GM12878 (cell line): Measurements from ENCODE around the gene APCDD1L. TPM values are rescaled to one million over a fixed set of nuclear protein-coding genes. Genes with fewer than 3 reads are reported as not detected.

Source experiments
- ATAC-seq: fragments of 200-7000 bp; cut with Tn5 transposase; 3 replicates; pipeline ENCODE4 v1.9.1; 2020; ENCODE audit warnings: mild to moderate bottlenecking, moderate library complexity
- BruUV-seq: library from RNA; stranded (reverse); fragments of 400-500 nt; replicated peaks from 2 replicates; lab custom pipeline; 2021; lab: Mats Ljungman, UMichigan
- CTCF ChIA-PET: fragments of 300-600 bp; sonication (Branson Sonifier 250); formaldehyde crosslinking; extraction: SDS; loops from one replicate; lab custom pipeline; 2021; ENCODE audit warnings: inconsistent platforms; lab: Yijun Ruan, JAX
- POLR2A ChIA-PET: fragments of 350-600 bp; formaldehyde crosslinking; extraction: SDS; loops from one replicate; lab custom pipeline; 2021; ENCODE audit warnings: inconsistent platforms; lab: Charles Lee
- RAD21 ChIA-PET: fragments of 300-600 bp; sonication (Branson Sonifier 250); formaldehyde crosslinking; loops from one replicate; lab custom pipeline; 2023; ENCODE audit warnings: antibody characterized with exemption; ENCODE audit not compliant: unreplicated experiment; lab: Charles Lee
- SMC1A ChIA-PET: fragments of 300-600 bp; sonication (Branson Sonifier 250); formaldehyde crosslinking; loops from one replicate; lab custom pipeline; 2023; ENCODE audit not compliant: unreplicated experiment, uncharacterized antibody; lab: Charles Lee
- DNase-seq: peaks from one replicate; pipeline ENCODE4 v3.0.0-alpha.2; 2011; ENCODE audit warnings: low read depth, low spot score
- FAIRE-seq: peaks from 3 replicates; lab custom pipeline; 2011; peaks lifted over from hg19 to GRCh38; lab: Jason Lieb, UNC
- H2AFZ ChIP-seq: 2 replicates; pipeline ENCODE4 v1.6.0; 2011; ENCODE audit warnings: low read depth, low read length, control low read depth; ENCODE audit not compliant: control insufficient read depth
- H3K27ac ChIP-seq: 2 replicates; pipeline ENCODE4 v1.5.1; 2011; ENCODE audit warnings: control low read depth; ENCODE audit not compliant: control insufficient read depth, insufficient read depth
- H3K27me3 ChIP-seq, 2 experiments: replicated peaks in 1 of 2; 2 replicates each; pipeline versions ENCODE4 v1.6.0 to v1.6.1; 2011; ENCODE audit warnings: low read length in 1 of 2; ENCODE audit not compliant: control insufficient read depth in 2 of 2, insufficient read depth in 2 of 2
- H3K36me3 ChIP-seq, 2 experiments: 2 replicates each; pipeline ENCODE4 v1.5.1; 2011; ENCODE audit warnings: low read length in 1 of 2; ENCODE audit not compliant: control insufficient read depth in 2 of 2, insufficient read depth in 2 of 2
- H3K4me1 ChIP-seq: 2 replicates; pipeline ENCODE4 v1.6.1; 2011; ENCODE audit warnings: mild to moderate bottlenecking, low read length, moderate library complexity, mixed read lengths; ENCODE audit not compliant: control insufficient read depth, insufficient read depth
- H3K4me2 ChIP-seq: 2 replicates; pipeline ENCODE4 v1.6.0; 2011; ENCODE audit warnings: control low read depth; ENCODE audit not compliant: control insufficient read depth, insufficient read depth
- H3K4me3 ChIP-seq: fragments of 200-600 bp; sonication (generic); 2 replicates; pipeline ENCODE4 v1.5.1; 2016
- H3K79me2 ChIP-seq: 2 replicates; pipeline ENCODE4 v1.6.0; 2011; ENCODE audit warnings: low read length; ENCODE audit not compliant: control insufficient read depth, insufficient read depth
- H3K9ac ChIP-seq: 2 replicates; pipeline ENCODE4 v1.8.0; 2011; ENCODE audit warnings: low read length, control low read depth, mixed read lengths; ENCODE audit not compliant: control insufficient read depth, insufficient read depth
- H3K9me3 ChIP-seq: replicated peaks from 3 replicates; pipeline ENCODE4 v1.5.1; 2011; ENCODE audit warnings: mild to moderate bottlenecking, low read length; ENCODE audit not compliant: control insufficient read depth, insufficient read depth
- H4K20me1 ChIP-seq: 2 replicates; pipeline ENCODE4 v1.6.0; 2011; ENCODE audit not compliant: control insufficient read depth, insufficient read depth
- BCL11A ChIP-seq: IDR thresholded peaks from 2 replicates; pipeline ENCODE4 v1.6.1; 2011; ENCODE audit warnings: low read depth, low read length
- BMI1 ChIP-seq: fragments of 450-650 bp; IDR thresholded peaks from 2 replicates; pipeline ENCODE4 v1.6.1; 2016; ENCODE audit warnings: mild to moderate bottlenecking, moderate library complexity, borderline replicate concordance
- ESRRA ChIP-seq: IDR thresholded peaks from 2 replicates; pipeline ENCODE4 v1.6.1; 2012; ENCODE audit warnings: mild to moderate bottlenecking, low read length, improper control_type of control experiment
- NRF1 ChIP-seq: conservative IDR thresholded peaks from 2 replicates; pipeline ENCODE4 v1.6.1; 2011; ENCODE audit warnings: mild to moderate bottlenecking, low read depth, low read length, improper control_type of control experiment
- POLR2AphosphoS2 ChIP-seq: IDR thresholded peaks from 2 replicates; pipeline ENCODE4 v1.6.1; 2011; ENCODE audit warnings: low read depth, mild to moderate bottlenecking, low read length, improper control_type of control experiment, moderate library complexity
- RBBP5 ChIP-seq: fragments of 200-600 bp; sonication (generic); conservative IDR thresholded peaks from 2 replicates; pipeline ENCODE4 v1.6.1; 2016
- SIN3A ChIP-seq: IDR thresholded peaks from 2 replicates; pipeline ENCODE4 v1.6.1; 2012; ENCODE audit warnings: low read depth, low read length, improper control_type of control experiment
- SREBF1 ChIP-seq: IDR thresholded peaks from 2 replicates; pipeline ENCODE4 v1.6.1; 2012; ENCODE audit warnings: mild to moderate bottlenecking, low read length
- STAT1 ChIP-seq: fragments of 450-650 bp; conservative IDR thresholded peaks from 2 replicates; pipeline ENCODE4 v1.6.1; 2014; ENCODE audit warnings: antibody characterized with exemption, mild to moderate bottlenecking
- WGBS: methylation state at CpG from one replicate; pipeline ENCODE4 v1.1.6; 2016; ENCODE audit warnings: low lambda C conversion rate; ENCODE audit not compliant: insufficient replicate concordance, insufficient coverage; ENCODE audit errors: missing lambda C conversion rate; 5-methylcytosine and 5-hydroxymethylcytosine counted together
- in situ Hi-C: fragments of 300-500 bp; cut with MboI; formaldehyde crosslinking; loops from 9 replicates; pipeline ENCODE4 v1.14.3; 2018; ENCODE audit warnings: mixed read lengths
- intact Hi-C: fragments of 100-400 bp; cut with micrococcal nuclease; formaldehyde crosslinking; loops from one replicate; pipeline ENCODE4 v1.14.2; 2022; ENCODE audit not compliant: unreplicated experiment
- polyA plus RNA-seq, 11 experiments: library from polyadenylated mRNA; depleted of rRNA in 4 of 11; unstranded in 6 of 11; stranded (reverse) in 5 of 11; fragments of >200 nt; fragmentation: Nextera tagmentation in 4 of 11; fragmentation: Illumina TruSeq in 1 of 11; extraction: Ambion mirVana in 4 of 11; extraction: Trizol in 1 of 11; gene quantifications; 1 replicate in 1 of 11; 2 replicates in 10 of 11; pipeline versions ENCODE4 v1.2.1 to v1.2.3, GENCODE V29; 2011 to 2016; ENCODE audit warnings: inconsistent platforms in 2 of 11, missing spikeins in 2 of 11, low read depth in 1 of 11
- total RNA-seq, 4 experiments: library from RNA; depleted of rRNA in 3 of 4; stranded (reverse); fragments of >200 nt in 3 of 4; fragmentation: Illumina TruSeq in 1 of 4; extraction: Trizol in 1 of 4; gene quantifications; 2 replicates each; pipeline versions ENCODE4 v1.2.1 to v1.2.3, GENCODE V29; 2013 to 2021
- TF ChIP-seq, protein P1 (sequence below): fragments of 450-650 bp; conservative IDR thresholded peaks from 2 replicates; pipeline ENCODE4 v1.6.1; 2017; ENCODE audit warnings: mild to moderate bottlenecking, moderate library complexity
- TF ChIP-seq, protein P2 (sequence below): IDR thresholded peaks from 2 replicates; pipeline ENCODE4 v1.6.1; 2011; ENCODE audit warnings: low read depth, mild to moderate bottlenecking, low read length, moderate library complexity, borderline replicate concordance; ENCODE audit errors: extremely low read depth
- TF ChIP-seq, protein P3 (sequence below): fragments of 450-650 bp; IDR thresholded peaks from 2 replicates; pipeline ENCODE4 v1.6.1; 2018; ENCODE audit warnings: mild to moderate bottlenecking, low read depth, moderate library complexity; ENCODE audit not compliant: partially characterized antibody
- TF ChIP-seq, protein P4 (sequence below): fragments of 450-650 bp; IDR thresholded peaks from 2 replicates; pipeline ENCODE4 v1.6.1; 2016; ENCODE audit warnings: mild to moderate bottlenecking, moderate library complexity, borderline replicate concordance

The APCDD1L gene
- total and polyA plus RNA-seq, 10 of the 15 experiments (the other 5 are each of a cell fraction or from before 2014, with no cell fraction given) = 0.14 to 0.50 TPM; not detected in 8

DNA sequence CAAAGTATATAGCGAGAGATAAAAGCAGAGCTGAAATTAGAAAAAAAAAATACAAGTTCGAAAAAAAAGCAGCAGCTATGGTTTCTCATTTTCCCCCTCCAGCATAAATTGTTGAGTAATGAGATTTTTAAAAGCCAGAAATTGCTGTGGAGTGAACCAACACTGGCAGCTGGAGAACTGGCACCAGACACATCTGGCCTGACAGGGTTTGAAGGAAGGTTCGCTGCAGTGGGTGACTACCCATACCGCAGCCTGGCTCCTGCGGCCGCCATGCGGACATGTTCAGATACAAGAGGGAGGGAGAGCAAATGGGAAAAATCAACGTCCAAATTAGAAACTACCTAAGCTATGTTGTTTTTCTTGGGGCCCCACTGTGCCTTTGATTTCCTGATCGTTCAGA is 3.3 kb downstream of the APCDD1L start (continued):
- TF ChIP-seq, protein P1, sequence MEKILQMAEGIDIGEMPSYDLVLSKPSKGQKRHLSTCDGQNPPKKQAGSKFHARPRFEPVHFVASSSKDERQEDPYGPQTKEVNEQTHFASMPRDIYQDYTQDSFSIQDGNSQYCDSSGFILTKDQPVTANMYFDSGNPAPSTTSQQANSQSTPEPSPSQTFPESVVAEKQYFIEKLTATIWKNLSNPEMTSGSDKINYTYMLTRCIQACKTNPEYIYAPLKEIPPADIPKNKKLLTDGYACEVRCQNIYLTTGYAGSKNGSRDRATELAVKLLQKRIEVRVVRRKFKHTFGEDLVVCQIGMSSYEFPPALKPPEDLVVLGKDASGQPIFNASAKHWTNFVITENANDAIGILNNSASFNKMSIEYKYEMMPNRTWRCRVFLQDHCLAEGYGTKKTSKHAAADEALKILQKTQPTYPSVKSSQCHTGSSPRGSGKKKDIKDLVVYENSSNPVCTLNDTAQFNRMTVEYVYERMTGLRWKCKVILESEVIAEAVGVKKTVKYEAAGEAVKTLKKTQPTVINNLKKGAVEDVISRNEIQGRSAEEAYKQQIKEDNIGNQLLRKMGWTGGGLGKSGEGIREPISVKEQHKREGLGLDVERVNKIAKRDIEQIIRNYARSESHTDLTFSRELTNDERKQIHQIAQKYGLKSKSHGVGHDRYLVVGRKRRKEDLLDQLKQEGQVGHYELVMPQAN = no peak
- TF ChIP-seq BCL11A (no peak), BMI1 (no peak), STAT1 (no peak), RBBP5 (no peak)
- TF ChIP-seq, protein P2, sequence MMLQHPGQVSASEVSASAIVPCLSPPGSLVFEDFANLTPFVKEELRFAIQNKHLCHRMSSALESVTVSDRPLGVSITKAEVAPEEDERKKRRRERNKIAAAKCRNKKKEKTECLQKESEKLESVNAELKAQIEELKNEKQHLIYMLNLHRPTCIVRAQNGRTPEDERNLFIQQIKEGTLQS = no peak
- TF ChIP-seq, protein P3, sequence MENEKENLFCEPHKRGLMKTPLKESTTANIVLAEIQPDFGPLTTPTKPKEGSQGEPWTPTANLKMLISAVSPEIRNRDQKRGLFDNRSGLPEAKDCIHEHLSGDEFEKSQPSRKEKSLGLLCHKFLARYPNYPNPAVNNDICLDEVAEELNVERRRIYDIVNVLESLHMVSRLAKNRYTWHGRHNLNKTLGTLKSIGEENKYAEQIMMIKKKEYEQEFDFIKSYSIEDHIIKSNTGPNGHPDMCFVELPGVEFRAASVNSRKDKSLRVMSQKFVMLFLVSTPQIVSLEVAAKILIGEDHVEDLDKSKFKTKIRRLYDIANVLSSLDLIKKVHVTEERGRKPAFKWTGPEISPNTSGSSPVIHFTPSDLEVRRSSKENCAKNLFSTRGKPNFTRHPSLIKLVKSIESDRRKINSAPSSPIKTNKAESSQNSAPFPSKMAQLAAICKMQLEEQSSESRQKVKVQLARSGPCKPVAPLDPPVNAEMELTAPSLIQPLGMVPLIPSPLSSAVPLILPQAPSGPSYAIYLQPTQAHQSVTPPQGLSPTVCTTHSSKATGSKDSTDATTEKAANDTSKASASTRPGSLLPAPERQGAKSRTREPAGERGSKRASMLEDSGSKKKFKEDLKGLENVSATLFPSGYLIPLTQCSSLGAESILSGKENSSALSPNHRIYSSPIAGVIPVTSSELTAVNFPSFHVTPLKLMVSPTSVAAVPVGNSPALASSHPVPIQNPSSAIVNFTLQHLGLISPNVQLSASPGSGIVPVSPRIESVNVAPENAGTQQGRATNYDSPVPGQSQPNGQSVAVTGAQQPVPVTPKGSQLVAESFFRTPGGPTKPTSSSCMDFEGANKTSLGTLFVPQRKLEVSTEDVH = no peak

DNA sequence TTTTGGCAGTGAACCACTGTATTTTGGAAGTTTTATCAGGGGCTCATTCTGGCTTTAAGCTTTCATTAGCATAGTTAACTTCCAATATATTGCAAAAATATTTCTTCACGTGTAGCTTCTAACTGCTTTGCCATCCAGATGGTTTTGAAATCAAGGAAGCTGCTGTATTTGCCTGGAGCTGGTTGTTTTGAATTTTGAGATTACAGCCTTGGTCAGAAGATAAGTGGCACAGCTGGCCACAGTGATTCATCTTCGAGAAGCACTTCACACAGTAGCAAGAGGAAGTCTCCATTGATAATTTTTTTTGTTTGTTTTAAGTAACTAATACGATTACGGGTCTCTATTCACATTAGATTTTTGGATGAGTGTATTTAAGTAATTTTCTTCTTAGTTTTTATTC is 3.8 kb downstream of the APCDD1L start:
- TF ChIP-seq, protein P4, sequence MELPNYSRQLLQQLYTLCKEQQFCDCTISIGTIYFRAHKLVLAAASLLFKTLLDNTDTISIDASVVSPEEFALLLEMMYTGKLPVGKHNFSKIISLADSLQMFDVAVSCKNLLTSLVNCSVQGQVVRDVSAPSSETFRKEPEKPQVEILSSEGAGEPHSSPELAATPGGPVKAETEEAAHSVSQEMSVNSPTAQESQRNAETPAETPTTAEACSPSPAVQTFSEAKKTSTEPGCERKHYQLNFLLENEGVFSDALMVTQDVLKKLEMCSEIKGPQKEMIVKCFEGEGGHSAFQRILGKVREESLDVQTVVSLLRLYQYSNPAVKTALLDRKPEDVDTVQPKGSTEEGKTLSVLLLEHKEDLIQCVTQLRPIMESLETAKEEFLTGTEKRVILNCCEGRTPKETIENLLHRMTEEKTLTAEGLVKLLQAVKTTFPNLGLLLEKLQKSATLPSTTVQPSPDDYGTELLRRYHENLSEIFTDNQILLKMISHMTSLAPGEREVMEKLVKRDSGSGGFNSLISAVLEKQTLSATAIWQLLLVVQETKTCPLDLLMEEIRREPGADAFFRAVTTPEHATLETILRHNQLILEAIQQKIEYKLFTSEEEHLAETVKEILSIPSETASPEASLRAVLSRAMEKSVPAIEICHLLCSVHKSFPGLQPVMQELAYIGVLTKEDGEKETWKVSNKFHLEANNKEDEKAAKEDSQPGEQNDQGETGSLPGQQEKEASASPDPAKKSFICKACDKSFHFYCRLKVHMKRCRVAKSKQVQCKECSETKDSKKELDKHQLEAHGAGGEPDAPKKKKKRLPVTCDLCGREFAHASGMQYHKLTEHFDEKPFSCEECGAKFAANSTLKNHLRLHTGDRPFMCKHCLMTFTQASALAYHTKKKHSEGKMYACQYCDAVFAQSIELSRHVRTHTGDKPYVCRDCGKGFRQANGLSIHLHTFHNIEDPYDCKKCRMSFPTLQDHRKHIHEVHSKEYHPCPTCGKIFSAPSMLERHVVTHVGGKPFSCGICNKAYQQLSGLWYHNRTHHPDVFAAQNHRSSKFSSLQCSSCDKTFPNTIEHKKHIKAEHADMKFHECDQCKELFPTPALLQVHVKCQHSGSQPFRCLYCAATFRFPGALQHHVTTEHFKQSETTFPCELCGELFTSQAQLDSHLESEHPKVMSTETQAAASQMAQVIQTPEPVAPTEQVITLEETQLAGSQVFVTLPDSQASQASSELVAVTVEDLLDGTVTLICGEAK = no peak
- no peak for TF ChIP-seq ESRRA
- TF ChIP-seq SIN3A = no peak
- no peak for TF ChIP-seq NRF1
- TF ChIP-seq SREBF1 = no peak
- TF ChIP-seq POLR2AphosphoS2 = no peak
- TF ChIP-seq, all 136 proteins: peak for 0
- ChIA-PET POLR2A (no interaction called here), SMC1A (interaction anchor here (1.3 kb wide), 1 partner anchor 54 kb away, joined by 3 read pairs; no protein-coding TSS in a partner anchor), RAD21 (no interaction called here), CTCF (interaction anchor here (0.5 to 0.8 kb wide), 2 partner anchors 29 to 1182 kb away, joined by 3 to 4 read pairs; no protein-coding TSS in a partner anchor)
- Histone ChIP-seq H4K20me1 (no peaks in the 10 kb centered on the region), H3K4me1 (no peaks in the 10 kb centered on the region), H3K4me3 (no peak overlapping the region), H3K27me3 (no peaks in the 10 kb centered on the region; a peak in 2 of 4 replicates), H3K27ac (no peak overlapping the region), H3K4me2 (no peak overlapping the region), H3K79me2 (no peaks in the 10 kb centered on the region), H3K9me3 (peaks cover 4% of the 10 kb centered on the region; the same call in 1 of the 3 replicates), H2AFZ (no peak overlapping the region), H3K36me3 (no peaks in the 10 kb centered on the region), H3K9ac (no peak overlapping the region)
- ATAC-seq = no peak
- WGBS = 43% methylated on average over 4 of the region's 4 CpGs
- in situ Hi-C loops (no loop called here), intact Hi-C loops (no loop called here)
- DNase-seq = no peak
- FAIRE-seq = no peak
- no TSS peak for BruUV-seq
